Stimulated activated CD8-positive, alpha-beta memory T cell treated with anti-CD3 and anti-CD28 coated beads, Interleukin-12 subunit alpha, Interleukin-12 subunit beta, amount 100 ng/mL, for 1 hour (primary cell): Measurements from ENCODE around the gene PCCA.
"Not testable (repeated sequence)": the region's sequence is repeated elsewhere in the genome, so short reads cannot be mapped to it uniquely, and the experiment has no call there.

ENCODE experiments used
- DNase-seq: peaks from one replicate; pipeline ENCODE4 v3.0.0-alpha.2; 2020; ENCODE audit warnings: low read depth

Gene PCCA

DNA sequence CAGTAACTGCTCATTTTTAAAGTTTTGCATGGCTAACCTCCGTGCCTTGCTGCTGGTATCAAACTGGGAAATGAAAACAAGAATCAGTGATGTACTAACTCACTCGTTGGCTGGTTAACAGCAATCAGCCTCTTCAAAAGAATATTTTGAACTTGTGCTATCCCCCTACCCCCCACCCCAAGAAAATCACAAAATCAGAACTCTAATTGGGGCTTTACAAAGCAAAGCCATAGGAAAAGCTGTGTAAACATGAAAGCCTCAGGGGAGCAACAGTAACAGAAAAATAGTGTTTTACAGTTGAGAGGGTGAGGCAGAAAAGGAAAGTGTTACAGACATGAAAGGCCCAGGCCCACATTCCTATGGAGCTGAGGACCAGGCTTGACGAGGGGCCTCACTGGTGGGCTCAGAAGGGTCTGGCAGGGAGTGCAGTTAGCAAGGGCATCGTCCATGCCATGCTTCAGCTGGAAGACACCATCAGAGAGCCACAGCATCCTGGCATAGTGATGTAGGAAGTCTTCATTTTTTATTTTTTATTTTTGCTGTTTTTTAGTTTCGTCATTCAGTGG, 217.6 kb downstream of the PCCA start:
- no peak for DNase-seq

DNA sequence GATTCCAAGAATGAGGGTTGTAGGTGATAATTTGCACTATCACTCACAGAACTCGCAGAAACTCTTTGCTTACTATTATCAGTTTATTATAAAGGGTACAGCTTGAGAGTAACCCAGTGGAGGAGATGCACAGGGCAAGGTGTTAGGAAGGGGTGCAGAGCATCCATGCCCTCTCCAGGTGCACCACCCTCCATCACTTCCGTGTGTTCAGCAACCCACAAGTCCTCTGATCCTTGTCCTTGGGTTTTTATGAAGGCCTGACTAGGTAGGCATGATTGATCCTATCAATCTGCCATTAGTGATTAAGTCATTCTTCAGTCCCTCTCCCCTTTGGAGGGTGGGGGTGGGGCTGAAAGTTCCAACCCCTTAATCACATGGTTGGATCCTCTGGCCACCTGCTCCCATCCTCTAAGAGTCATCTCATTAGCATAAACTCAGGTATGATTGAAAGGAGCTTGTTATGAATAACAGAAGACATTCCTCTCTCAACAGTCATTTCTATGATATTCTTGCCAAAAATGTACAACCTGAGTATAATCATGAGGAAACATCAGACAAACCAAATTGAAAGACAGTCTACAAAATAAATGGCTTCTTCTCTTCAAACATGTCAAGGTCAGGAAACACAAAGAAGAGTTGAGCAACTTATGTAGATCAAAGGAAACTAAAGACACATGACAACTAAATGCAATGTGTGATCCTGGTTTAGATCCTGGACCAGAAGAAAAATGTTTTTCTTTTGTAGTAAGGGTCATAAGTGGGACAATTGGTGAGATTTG, 225.4 kb downstream of the PCCA start:
- no peak for DNase-seq

DNA sequence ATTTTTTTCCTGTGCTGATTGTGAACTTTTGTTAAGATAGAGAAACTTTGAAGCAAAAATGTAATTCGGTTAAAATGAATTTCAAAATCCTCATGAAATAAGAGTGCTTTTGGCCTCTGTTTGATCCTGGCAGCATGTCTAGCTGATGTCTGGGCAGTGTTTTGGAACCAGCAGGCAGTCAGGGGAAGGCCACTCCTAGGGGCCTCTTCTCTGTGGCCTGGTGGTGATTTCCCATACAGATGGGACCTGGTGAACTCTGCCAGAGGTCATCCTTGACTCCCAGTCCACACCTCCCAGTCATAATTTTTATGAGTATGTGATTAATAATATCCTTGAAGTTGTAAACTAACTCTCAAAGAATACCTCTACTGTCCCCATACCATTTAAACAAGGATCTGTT, 226.6 kb downstream of the PCCA start:
- no peak for DNase-seq

DNA sequence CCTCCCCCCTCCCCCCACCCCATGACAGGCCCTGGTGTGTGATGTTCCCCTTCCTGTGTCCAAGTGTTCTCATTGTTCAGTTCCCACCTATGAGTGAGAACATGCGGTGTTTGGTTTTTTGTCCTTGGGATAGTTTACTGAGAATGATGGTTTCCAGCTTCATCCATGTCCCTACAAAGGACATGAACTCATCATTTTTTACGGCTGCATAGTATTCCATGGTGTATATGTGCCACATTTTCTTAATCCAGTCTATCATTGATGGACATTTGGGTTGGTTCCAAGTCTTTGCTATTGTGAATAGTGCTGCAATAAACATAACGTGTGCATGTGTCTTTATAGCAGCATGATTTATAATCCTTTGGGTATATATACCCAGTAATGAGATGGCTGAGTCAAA, 229.6 kb downstream of the PCCA start:
- DNase-seq = not testable (repeated sequence)

DNA sequence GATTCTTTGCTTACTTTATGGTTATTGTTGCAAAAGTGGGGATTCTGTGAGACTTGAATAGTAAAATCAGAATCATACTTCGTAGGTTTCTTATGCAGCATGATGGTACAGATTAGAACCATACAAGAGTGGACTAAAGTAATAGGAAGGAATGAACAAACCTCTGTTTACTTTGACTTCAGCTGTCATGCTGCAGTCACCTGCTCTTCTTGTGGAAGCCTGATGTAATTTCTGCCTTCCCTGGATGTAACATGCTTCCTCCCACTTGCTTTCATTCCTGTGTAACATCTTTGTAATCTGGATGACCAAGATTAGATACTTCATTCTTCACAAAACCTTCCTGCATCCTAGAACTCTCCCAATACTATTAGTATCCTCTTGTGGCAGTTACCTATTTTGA, 235.0 kb downstream of the PCCA start:
- no peak for DNase-seq

DNA sequence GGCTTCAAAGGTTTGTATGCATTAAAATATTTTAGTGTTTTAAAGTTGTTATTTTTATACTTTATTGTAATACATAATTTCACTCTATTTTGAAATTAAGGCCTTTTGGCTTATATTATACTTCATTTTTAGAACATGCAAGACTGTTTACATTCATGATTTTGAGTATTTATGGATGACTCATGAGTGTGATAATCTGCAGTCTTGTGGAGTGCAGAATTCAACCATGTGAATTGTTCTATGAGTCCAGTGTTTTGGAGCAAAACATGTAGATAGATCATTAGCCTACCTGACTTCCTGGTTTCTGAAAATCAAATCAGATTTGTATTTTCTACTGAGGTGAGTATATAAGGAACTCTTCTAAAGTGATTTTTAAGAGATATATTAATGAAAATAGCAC, 241.8 kb downstream of the PCCA start:
- DNase-seq = no peak

DNA sequence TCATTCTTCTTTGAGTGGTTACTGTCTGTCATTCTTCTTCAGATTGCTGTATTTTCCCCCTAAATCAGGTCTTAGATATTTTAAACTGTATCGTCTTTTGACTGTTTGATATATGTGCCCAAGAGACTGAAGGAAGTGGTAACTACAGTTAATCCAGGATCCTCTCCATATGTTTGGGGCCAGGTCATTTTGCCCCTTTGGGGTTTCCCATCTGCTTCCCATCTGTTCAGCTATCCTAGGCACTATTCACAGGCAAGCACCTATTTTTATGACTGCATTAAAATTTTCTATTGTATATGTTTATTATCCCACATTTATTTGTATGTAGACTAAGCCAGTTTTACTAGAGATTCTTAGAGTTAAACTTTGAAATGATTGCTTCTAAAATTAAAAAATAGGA, 244.2 kb downstream of the PCCA start:
- DNase-seq = no peak

DNA sequence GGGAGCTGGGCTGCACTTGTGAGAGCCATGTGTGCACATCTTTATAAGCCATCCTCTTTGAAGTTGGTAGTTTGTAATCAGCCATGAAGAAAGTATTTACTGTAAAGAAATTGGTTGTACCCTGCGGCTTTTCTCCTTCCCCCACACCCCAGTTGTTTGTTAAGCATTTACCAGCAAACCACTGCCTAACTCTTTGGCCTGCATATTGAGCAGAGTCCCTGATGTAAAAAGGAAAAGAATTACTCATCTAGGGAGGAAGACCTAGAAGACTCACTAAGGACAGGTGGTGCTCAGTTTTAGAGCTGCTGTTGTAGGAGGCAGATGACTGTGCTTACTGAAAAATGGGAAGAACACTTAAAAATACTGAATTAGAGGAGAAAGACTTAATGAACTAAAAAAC, 245.3 kb downstream of the PCCA start:
- DNase-seq = no peak

DNA sequence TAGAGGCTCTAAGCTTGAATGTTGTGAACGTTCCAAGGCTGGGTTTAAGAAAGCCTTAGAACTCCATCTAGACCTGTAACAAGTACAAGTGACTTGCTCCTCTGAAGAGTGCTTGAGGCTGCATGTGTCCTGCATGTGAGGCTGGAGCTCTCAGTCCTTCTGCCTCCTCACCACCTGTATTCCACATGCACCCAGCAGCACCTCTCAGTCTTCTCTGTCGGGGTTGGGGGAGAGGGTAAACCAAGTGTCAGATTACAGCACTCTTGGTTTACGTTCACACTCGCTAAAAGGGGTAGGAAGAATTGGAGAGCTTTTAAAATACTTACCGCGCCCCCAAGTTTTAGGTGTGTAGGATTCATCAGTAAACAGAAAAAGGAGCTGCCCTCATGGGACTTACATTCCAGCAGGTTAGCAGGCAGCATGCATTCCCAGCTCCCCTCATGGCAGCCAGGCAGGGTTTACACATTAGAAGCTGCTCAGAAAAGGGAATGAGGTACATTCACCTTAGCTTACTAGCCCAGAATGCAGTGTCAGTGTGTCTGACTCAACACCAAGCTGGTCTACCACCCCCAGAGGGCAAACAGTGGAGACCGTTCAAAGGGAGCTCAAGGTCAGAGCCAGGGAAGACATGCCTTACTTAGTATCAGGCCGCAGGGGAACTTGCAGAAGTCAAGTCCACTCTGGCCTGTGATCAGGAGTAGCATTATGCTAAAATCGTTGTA, 248.1 kb downstream of the PCCA start:
- no peak for DNase-seq

DNA sequence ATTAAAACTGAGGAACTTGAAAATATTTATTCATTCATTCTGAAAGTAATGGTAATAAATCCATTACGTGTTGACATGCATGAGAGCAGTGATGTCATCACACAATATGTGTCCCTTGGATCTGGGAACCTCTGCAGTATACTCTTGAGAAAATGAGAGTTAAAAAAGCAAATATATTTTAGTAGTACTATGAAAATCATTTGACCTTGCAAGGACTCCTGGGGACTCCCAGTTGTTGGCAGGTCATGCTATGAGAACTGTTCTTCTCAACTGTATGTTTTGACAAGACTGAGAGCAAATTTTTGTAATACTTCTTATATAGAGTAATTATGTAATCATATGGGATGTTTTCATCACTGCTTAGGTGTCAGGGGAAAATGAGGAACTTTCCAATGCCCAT, 249.4 kb downstream of the PCCA start:
- DNase-seq = no peak

DNA sequence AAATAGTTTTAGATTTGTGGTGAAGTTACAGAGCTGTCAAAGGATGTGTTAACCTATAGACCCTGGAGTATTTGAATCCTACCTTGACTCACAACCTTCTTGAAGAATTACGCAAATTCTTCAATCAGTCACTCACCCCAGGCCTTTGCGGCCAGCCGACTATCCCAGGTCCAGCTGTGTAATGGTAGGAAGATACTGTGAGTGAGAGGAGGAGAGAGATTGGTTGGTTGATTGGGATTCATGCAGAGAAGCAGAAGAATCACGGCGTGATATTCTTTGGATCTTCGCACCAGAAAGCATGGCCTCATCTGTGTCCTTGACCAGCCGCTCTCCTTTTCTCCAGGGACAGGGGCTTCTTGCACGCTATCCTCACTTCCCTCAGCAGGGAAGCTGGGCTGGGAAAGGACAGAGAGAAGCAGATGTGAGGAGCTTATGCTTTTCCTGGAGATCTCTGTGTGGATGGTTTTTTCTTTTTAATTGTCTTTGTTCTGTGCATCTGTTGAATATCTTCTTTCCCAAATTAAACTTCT, 250.6 kb downstream of the PCCA start:
- no peak for DNase-seq

DNA sequence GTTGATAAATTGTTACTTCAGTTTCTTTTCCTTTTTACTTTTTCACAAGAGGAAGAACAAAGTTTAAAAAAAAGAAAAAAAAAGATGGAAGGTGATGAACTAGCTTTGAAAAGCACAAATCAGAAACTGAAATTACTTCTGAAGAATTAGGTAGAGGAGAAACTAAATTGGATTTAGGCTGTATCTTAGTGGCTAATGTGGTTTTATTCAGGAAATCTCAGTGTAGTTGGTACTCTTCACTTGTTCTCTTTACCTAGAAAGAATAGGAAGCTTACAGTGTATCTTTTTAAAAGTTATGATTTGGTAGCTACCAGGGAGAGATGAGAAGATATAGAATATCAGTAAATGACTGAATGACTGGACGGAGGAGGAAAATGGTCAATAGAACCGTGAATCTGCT, 252.0 kb downstream of the PCCA start:
- DNase-seq = no peak

DNA sequence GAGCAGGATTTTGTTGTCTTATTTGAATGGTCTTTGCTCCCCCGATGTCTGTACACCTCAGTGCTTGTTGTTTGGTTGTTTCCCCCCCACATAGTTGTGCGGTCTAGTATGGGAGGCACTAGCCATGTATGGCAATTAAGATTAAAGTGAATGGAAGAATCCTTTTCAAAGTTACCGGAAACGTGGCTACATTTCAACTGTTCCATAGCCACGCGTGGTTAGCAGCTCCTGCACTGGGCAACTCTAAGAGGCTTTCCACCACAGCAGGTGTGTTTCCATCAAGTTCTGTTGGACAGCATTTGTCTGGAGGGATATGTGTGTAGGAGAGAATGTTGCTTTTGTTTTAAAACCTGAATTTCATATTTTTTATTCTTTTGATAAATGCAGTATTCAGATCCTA, 252.4 kb downstream of the PCCA start:
- DNase-seq = no peak

DNA sequence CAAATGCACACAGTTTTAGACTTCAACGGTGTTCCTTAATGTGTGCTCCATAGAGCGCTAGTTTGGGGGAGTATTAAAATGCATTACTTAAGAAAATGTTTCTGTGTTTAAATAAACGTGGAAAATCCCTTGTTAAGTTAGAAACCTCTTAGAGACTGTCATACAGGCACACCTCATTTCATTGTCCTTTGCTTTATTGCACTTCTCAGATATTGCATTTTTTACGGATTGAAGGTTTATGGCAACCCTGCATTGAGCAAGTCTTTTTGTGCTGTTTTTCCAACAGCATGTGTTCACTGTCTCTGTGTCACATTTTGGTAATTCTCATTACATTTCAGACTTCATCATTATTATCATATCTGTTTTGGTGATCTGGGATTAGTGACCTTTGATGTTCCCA, 255.7 kb downstream of the PCCA start:
- no peak for DNase-seq

DNA sequence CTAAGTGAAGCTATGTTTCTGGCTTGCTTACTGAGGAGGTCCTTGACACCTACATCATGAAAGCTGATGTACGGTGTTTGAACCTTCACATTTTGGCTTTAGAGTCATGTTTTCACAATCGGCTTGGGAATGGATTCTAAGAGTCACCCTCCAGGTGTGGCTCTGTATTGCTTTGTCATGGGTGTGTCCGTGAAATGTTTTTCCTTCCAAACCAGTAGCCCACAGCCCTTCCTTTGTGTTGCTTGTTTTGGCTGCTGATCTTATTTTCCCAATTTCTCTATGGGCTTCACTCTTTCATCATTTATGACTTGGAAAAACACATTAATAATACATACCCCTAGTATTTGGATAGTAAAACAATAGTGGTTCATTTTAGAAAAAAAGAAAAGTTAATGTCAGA, 259.1 kb downstream of the PCCA start:
- DNase-seq = no peak

DNA sequence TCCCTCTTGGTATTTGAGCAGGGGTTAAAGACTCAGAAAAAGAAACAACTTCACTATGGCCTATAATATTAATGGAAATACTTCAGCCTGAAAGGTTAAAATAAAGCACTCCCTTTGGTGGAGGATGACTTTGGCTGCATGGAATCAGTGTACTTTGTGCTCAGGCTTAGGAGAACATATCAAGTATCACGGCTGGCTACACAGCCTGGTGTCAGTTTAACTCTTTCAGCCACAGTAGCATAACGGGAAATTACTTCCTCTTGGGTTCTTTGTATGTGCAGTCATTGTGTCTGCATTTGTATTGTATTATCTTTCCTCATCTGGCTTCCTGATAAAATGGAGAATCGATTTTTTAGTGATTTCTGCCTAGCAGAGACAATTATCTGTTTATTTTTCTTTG, 260.7 kb downstream of the PCCA start:
- no peak for DNase-seq

DNA sequence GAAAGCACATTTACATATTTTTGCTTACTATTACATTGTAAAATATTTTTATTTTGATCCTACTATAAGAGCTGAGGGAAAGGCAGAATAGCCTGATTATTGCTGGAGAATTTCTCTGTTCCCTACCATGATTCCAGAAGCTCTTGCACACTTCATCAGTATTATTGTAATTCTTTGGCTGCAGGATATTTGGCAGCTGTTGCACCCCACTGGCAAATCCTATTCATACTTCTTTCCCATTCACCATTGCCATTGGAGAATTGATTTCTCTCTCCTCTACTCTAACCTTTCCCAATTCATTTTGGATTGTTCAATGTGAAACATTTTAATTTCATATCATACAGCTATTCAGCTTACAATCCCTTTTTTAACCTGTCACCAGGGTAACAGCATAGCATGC, 261.7 kb downstream of the PCCA start:
- no peak for DNase-seq

DNA sequence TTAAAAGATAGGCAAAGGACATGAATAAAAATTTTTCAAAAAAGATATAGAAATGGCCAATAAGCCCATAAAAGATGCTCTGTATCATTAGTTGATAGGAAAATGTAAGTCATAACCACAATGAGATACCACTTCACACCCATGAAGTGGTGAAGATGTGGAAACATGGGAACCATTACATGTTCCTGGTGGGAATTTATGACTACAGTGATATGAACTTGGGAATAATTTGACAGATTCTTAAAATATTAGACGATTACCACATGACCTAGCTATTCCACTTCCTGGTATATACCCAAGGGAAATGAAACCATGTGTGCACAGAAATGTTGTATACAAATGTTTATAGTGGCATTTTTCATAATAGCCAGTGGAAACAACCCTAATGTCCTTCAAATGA, 267.5 kb downstream of the PCCA start:
- no peak for DNase-seq

DNA sequence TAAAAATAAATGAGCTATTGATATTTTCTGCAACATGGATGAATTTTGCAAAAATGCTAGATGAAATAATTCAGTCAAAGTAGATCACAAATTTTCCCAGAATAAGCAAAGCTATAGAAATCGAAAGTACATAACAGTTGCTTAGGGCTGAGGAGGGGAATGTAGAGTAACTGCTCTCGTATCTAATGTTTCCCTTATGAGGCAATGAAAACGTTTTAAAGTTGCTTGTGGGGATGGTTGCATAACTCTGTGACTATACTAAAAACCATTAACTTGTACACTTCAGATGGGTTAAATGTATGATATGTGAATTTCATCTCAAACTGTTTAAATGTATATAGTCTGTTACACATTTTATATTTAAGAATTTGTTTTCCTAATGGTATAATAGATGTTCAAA, 268.0 kb downstream of the PCCA start:
- DNase-seq = no peak

DNA sequence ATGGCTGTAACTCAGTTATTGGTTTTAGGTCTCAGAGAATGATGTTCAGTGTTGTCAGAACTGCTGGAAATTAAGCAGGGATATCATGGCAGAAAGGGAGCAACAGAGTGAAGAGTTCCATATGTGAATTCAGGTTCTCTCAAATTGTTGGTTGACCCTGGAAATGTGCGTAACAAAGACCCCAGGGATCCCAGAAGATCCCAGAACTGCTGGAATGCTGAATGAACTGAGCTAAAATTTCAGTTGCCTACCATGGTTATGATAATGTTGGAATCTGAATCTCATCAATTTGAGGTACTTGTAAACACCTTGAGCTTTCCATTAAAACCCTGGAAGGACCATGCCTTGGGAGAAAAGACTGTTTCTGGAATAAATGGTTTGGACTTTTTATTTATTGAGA, 268.9 kb downstream of the PCCA start:
- no peak for DNase-seq

DNA sequence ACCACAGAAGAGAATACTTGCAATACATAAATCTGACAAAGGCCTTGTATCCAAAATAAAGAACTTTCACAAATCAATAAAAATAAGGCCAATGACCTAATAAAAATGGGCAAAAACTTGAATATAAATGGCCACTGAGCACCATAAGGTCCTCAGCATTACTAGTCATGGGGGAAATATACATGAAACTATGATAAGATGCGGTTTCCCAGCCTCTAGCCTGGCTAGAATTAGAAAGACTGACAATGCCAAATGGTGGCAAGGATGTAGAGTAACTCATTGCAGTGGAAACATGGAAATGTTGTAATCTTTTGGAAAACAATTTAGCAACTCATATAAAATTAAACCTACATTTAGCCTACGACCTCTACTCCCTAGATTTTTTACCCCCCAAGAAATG, 272.6 kb downstream of the PCCA start:
- DNase-seq = no peak

DNA sequence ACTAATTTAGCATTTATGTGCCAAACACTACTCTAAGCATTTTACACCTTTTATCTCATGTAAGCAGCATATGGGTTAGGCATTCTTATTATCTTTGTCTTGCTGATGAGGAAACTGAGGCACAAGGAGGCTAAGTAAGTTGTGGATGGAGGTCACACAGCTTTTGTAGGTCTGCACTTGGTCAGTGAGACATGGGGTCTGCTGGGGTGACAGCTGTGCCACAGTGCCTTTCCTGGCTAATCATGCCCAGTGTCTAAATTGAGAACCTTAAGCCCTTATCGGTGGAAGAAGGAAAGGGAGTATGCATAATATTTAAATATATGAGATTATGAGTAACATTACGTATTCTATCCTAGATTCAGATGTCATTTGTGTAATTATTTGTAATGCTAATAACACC, 273.5 kb downstream of the PCCA start:
- no peak for DNase-seq

DNA sequence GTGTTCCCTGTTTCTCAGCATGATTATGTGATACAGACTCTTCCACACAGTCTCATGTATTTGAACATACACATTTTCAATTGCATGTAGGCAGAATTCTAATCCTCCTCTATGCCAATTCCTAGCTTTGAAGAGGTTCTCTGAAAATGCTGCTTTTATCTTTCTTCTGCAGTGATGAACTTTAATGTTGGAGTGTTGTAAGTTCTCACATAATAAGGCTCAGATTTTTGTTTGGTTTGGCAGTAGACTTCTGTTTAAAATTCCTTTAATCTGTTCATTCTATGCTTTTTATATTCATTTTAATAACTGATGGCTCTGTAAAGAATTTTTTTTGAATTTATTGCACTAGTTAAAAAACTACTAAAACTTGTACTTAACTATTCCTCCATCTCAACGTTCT, 273.9 kb downstream of the PCCA start:
- DNase-seq = no peak
